ENCODE measurements around the gene MCHR1. TPM values are rescaled to one million over a fixed set of nuclear protein-coding genes. Genes with fewer than 3 reads are reported as not detected.

Gene MCHR1
- total RNA-seq, 4 donors from 2014 or later, result not detected

GRCh38 chr22:40635940-40636379, 43.3 kb upstream of the MCHR1 start:
- Histone ChIP-seq H3K4me1 (peaks cover 0 to 34% (median 6%) of the 10 kb centered on the region in 4 donors), H3K27ac (peak overlapping the region; percentile 91 to 96 (median 94)), H3K9me3 (no peaks in the 10 kb centered on the region), H3K36me3 (no peaks in the 10 kb centered on the region), H3K4me3 (peak overlapping the region; percentile 76 to 98 (median 96)), H3K27me3 (no peaks in the 10 kb centered on the region)
- TF ChIP-seq CTCF (IDR thresholded peaks at IDR 0.05) (no peak), POLR2A (IDR thresholded peaks at IDR 0.05) (no peak)
- no peak for DNase-seq

- DNase-seq, result peak; percentile 100
- TF ChIP-seq CTCF (IDR thresholded peaks at IDR 0.05) (peak in 3 of 6 experiments; percentile 1 to 22 (median 5)), POLR2A (IDR thresholded peaks at IDR 0.05) (peak; percentile 95 to 98)
- Histone ChIP-seq H3K9me3 (no peaks in the 10 kb centered on the region), H3K27me3 (no peaks in the 10 kb centered on the region), H3K4me3 (peak within 1 kb of the TSS; percentile 76 to 98 (median 96)), H3K4me1 (peaks cover 0 to 33% (median 6%) of the 10 kb centered on the region in 4 donors), H3K36me3 (no peaks in the 10 kb centered on the region), H3K27ac (peak within 1 kb of the TSS; percentile 91 to 96 (median 94))
These were observed 42.7 kb upstream of the MCHR1 start, which contains the start of gene MRTFA for GRCh38 chr22:40636380-40637182. TSS of gene MRTFA (minus strand) at chr22:40636719.

- TF ChIP-seq POLR2A (IDR thresholded peaks at IDR 0.05) (peak in 1 of 2 donors; percentile 4), CTCF (IDR thresholded peaks at IDR 0.05) (no peak)
- peak in 2 of 3 donors; percentile 56 to 81 for DNase-seq
- Histone ChIP-seq H3K27ac (peak overlapping the region; percentile 89 to 96 (median 92)), H3K27me3 (no peaks in the 10 kb centered on the region), H3K36me3 (no peaks in the 10 kb centered on the region), H3K4me3 (peak overlapping the region; percentile 76 to 98 (median 96)), H3K9me3 (no peaks in the 10 kb centered on the region), H3K4me1 (peaks cover 0 to 29% (median 6%) of the 10 kb centered on the region in 4 donors)
These were observed 41.8 kb upstream of the MCHR1 start for GRCh38 chr22:40637183-40638150.

- TF ChIP-seq POLR2A (IDR thresholded peaks at IDR 0.05), result no peak
- no peak for TF ChIP-seq CTCF (IDR thresholded peaks at IDR 0.05)
- Histone ChIP-seq H3K4me1 (peaks cover 0 to 29% (median 6%) of the 10 kb centered on the region in 4 donors), H3K36me3 (no peaks in the 10 kb centered on the region), H3K9me3 (no peaks in the 10 kb centered on the region), H3K4me3 (no peak overlapping the region), H3K27ac (no peak overlapping the region), H3K27me3 (no peaks in the 10 kb centered on the region)
- DNase-seq, result peak in 1 of 3 donors; percentile 47
These were observed 41.0 kb upstream of the MCHR1 start for GRCh38 chr22:40638261-40638660.

- DNase-seq, result peak in 1 of 3 donors; percentile 18
These were observed 38.0 kb upstream of the MCHR1 start for GRCh38 chr22:40641269-40641668.

More at GRCh38 chr22:40641269-40641668, 38.0 kb upstream of the MCHR1 start:
- no peak overlapping the region for H3K27ac ChIP-seq
- TF ChIP-seq POLR2A (IDR thresholded peaks at IDR 0.05), result no peak
- TF ChIP-seq CTCF (IDR thresholded peaks at IDR 0.05), result no peak
- H3K4me3 ChIP-seq, result no peak overlapping the region
- H3K9me3 ChIP-seq, result no peaks in the 10 kb centered on the region
- H3K36me3 ChIP-seq, result no peaks in the 10 kb centered on the region
- peaks cover 0 to 16% (median 0%) of the 10 kb centered on the region in 4 donors for H3K4me1 ChIP-seq
- no peaks in the 10 kb centered on the region for H3K27me3 ChIP-seq

Measured in Peyer's patch (tissue), 4 donors.